Measurements from ENCODE around the gene ATP11A.
"Not testable (repeated sequence)": the region's sequence is repeated elsewhere in the genome, so short reads cannot be mapped to it uniquely, and the experiment has no call there.

Gene ATP11A

GRCh38 chr13:112884700-112885099, 194.9 kb downstream of the ATP11A start:
- not testable (repeated sequence) for DNase-seq

DNA sequence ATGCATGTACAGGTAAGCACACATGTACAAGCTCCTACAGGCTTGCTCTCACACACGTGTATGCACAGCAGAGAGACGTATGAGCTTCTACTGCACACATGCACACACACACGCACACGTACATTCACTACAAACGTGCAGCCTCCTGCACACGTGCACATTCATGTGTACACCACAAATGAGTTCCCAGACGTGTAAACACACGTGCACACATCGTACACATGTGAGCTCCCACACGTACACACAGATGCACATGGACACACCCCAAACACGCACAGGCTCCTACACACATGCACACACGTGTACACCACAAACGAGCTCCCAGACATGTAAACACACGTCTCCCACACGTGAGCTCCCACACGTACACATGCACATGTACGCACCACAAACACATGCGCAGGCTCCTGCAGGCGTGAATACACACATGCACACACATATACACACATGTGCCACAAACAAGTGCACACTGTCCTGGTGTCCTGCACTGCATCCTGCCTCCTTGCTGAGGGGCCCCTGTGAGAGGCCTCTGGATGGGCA, 195.5 kb downstream of the ATP11A start:
- DNase-seq, result no peak

DNA sequence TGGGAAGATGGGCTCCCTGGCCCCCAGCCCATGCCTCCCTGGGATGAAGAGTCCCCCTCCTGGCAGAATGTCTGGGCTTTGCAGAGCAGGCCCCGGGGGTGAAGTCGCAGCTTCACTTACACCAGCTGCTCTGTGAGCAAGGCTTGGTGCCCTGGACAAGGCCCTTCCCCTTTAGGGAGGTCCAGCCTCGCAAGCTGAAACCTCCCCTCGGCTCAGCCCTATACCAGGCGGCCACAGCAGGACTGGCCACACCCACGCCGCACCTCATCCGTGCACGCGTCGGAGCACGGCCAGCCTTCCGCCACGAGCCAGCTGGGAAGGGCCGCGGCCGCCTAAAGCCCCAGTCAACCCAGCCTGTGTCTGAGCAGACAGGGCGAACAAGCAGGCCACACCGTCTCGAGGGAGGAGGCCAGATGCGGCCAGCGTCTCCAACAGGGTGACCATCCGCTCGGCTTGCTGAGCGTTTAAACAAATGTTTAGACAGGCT, 196.0 kb downstream of the ATP11A start:
- DNase-seq, result peak; percentile 92

DNA sequence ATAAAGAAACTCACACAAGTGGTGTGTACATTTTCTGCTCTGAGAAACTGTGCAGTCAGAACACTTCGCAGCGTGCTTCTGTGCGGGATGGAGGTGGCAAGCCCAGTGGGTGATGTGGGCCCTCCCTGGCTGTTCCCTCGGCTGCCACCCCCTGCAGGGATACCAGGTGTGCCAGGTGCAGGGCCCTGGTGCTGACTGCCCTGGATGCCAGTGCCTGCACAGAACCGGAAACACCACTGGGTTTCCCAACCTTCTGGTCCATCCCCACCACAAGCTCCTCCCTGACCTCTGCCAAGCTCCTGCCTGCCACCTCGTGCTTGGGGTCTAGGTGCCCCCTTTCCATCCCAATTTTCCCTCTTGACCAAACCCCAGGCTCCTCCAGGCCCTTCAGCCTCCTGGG, 197.3 kb downstream of the ATP11A start:
- DNase-seq, result no peak

GRCh38 chr13:112887557-112887991, 197.7 kb downstream of the ATP11A start:
- DNase-seq, result no peak

DNA sequence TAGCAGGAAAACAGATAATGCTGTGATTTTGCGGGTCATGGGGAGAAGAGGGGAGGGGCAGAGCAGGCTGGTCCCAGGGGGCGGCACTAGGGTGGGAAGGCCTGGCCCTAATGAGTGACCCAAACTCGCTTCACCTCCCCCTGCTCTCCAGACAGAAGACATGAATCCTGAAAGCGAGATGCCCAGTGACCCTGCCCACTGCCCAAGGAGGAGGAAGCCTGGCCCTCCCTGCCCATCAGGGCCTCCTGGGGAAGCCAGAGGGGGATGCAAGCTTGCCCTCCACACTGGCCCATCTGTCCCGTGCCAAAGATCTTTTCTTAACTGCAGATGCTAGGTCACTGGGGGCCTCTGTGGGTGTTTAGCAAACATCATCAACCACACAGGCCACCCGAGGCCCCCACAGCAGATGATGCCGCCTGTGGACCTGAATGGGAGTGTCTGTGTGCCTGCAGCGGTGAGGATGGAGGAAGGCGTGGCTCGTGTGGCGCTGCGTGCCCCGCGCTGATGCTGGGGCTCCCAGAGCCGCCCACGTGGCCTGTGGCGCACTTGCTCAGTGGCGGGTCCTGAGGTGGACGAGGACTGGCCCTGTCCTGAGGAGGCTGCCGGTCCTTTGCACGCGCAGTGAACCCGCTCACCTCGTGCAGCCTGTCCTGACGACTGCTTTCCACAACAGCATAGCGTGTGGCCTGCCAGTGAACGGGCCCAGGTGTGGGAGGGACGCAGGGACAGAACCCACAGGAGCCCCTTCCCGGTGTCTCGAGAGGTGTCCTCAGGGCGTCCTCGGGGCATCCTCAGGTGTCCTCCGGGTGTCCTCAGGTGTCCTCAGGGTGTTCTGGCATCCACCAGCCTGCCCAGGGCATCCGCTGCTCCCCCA, 198.6 kb downstream of the ATP11A start:
- no peak for DNase-seq

DNA sequence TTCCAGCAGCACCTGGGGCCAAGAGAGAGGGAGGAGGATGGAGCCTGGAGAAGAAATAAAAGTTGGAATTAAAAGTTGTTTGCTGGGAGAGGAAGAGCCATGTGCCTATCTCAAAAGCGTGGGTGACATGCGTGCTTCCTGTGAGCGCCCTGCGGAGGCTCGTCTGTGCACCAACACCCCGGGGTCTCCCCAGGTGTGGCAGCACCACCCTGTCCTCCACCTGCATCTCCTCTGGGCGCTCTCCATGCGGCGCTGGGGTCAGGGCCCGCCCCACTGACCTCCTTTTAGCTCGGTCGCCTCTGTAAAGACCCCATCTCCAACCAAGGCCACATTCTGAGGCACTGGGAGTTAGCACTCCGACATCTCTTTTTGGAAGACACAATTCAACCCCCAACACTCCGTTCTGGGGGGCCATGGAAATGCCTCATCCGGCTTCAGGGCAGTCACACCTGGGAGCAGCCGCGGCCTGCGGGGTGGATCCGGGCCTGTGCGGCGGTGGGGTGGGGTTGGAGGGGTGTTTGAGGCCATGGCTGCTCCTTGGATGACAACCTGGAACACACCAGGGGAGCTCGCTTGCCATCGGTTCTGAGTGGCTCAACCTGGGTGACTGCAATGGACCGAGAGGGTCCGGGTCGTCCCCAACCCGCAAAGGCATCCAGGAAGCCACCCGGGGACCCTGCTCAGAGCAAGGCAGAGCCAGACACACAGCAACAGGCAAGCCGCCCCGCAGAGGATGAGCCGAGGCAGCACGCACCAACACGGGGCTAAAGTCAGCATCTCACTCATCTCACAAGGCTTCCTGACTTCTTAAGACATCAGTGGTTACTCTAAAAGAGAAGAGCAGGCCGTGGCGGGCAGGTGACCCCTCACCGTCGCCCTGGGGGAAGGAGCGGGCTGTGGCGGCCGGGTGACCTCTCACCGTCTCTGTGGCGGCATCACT, 199.8 kb downstream of the ATP11A start:
- no peak for DNase-seq

- DNase-seq, result no peak
These were observed 200.7 kb downstream of the ATP11A start for GRCh38 chr13:112890316-112891145.

- peak; percentile 87 for DNase-seq
These were observed 201.9 kb downstream of the ATP11A start for GRCh38 chr13:112891477-112892401.

DNA sequence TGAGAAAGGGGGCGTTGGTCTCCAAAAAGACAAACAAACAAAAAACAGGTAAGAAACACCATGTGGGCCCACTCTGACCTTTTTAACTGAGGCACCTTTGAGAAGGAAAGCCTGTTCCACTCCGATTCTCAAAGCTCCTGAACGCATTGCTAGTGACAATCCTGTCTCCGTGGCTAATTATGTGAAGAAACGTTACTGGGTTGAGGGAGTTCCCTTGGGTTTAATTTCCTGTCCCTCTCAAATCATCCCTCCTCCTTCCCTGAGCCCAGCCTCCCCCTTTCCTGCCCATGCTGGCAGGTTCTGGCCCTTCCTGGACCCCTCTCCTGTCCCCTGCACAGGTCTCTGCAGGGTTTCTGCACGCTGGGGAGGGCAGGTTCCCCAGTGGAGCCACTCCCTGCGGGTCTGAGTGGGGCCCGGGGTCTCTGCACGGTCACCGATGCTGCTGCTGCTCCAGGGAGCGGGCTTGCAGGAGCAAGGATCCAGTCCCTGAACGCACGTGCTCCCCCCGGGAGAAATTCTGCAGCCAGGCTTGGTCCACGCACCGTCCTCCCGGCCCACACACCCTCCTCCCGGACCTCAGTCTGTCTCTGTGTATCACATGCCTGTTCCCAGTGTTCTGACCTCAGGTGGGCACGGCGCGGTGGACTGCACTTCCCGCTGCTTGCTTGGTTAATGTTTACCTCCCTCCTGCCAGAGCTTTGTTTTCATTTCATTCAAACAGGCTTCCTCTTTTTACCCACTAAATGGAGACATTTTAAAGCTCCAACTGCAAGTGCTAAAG, 202.8 kb downstream of the ATP11A start:
- peak; percentile 59 for DNase-seq

GRCh38 chr13:112893207-112893569, 203.3 kb downstream of the ATP11A start:
- DNase-seq, result no peak

GRCh38 chr13:112893570-112894422, 204.0 kb downstream of the ATP11A start:
- DNase-seq, result peak; percentile 79

GRCh38 chr13:112894423-112894672, 204.5 kb downstream of the ATP11A start:
- no peak for DNase-seq

GRCh38 chr13:112894673-112895481, 205.0 kb downstream of the ATP11A start:
- peak; percentile 66 for DNase-seq

DNA sequence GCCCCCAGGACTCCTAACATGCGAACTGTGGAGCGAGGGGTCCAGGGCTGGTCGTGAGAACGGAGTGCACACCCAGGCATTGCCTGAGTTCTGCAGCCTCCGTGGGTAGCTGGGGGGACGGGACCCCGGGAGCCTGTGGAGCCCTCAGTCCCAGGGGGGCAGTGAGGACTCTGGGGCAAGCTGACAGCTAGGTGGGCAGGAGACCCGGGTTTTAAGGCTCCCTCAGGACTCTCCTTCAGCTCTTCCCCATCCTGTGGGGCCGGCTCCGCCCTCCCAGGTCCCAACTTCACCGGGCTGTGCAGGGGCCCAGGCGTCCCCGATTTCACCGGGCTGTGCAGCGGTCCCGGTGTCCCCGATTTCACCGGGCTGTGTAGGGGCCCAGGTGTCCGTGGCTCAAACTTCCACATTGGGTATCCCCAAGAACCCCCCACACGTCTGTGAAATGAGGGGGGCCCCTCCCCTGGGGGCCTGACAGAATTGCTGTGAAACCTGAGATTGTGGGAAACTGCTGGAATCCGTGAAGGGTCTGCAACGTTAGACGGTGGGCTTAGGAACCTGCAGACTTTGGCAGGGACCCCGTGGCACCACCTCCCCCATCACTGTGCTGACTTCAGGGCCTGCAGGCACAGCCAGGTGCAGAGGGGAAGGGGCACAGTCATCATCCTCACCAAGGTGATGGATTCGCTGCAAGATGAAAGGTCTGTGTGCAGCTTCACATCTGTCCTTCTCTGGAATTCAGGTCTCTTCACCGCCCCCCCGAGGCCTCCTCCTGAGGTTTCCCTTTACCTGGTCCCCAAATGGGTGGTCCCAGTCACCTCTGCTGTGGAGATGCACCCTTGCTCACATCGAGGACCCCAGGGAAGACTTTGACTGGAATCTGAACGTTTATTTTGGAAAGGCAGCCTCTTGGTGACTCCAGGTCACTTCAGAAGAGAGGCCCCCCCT, 206.0 kb downstream of the ATP11A start:
- no peak for DNase-seq

GRCh38 chr13:112896736-112897602, 207.1 kb downstream of the ATP11A start:
- no peak for DNase-seq

DNA sequence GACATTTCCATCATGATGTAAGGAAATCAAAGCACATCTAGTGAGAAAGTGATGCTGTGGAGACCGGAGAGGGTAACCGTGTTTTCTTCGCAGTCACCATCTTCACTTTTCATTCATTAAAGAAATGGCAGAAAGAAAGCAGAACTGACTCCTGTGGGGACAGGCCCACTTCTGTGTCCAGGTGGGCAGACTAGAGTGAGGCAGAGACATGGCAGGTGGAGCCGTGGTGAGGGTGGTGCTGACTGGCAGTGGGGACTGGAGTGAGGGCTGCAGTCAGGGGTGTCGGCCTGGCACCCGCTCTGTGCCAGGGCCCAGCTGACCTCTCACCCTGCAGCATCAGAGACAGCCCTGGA, 207.7 kb downstream of the ATP11A start:
- no peak for DNase-seq

All from retina (tissue), 1 donor.